Measurements from ENCODE around the gene OPA3. TPM values are rescaled to one million over a fixed set of nuclear protein-coding genes. Genes with fewer than 3 reads are reported as not detected.

OPA3 gene
- total RNA-seq, 2 experiments from 2014 or later = 13.7 to 14.3 TPM

DNA sequence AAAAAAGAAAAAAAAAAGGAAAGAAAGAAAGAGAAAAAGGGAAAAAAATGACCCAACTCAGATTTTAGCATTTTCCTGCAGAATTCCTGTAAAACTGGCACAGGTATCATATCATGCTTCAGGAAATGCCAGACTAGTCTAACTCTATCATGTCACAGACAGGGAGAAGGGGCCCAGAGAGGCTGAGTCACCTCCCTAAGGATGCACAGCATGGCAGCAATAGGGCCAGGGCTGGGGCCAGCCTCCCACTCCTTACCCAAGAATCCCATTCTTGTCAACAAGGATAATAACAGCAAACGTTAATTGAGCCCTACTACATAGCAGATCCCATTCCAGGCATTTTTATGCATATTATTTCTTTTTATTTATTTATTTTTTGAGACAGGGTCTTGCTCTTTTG is 8.9 kb upstream of the OPA3 start:
- TF ChIP-seq, protein P1, sequence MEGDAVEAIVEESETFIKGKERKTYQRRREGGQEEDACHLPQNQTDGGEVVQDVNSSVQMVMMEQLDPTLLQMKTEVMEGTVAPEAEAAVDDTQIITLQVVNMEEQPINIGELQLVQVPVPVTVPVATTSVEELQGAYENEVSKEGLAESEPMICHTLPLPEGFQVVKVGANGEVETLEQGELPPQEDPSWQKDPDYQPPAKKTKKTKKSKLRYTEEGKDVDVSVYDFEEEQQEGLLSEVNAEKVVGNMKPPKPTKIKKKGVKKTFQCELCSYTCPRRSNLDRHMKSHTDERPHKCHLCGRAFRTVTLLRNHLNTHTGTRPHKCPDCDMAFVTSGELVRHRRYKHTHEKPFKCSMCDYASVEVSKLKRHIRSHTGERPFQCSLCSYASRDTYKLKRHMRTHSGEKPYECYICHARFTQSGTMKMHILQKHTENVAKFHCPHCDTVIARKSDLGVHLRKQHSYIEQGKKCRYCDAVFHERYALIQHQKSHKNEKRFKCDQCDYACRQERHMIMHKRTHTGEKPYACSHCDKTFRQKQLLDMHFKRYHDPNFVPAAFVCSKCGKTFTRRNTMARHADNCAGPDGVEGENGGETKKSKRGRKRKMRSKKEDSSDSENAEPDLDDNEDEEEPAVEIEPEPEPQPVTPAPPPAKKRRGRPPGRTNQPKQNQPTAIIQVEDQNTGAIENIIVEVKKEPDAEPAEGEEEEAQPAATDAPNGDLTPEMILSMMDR (IDR thresholded peaks at IDR 0.05) = no peak
- H3K9me3 Mint-ChIP-seq = no peaks in the 10 kb centered on the region
- no peak overlapping the region for H3K4me3 Mint-ChIP-seq
- H3K4me1 Mint-ChIP-seq (ENCODE audit: low read depth) = peaks cover 17% of the 10 kb centered on the region
- H3K27me3 Mint-ChIP-seq = peaks cover 57% of the 10 kb centered on the region
- no peak overlapping the region for H3K27ac Mint-ChIP-seq
- CTCF ChIA-PET = interaction anchor here (1.0 kb wide), 3 partner anchors 13 to 99 kb away, joined by 3 to 5 read pairs (median 3); partner anchors contain the start of gene QPCTL
- no peak for DNase-seq
- POLR2A ChIA-PET = no interaction called here
- no peak for ATAC-seq
- H3K36me3 Mint-ChIP-seq (ENCODE audit: low read depth) = no peaks in the 10 kb centered on the region
- intact Hi-C loops (cut with micrococcal nuclease) = no loop called here

DNA sequence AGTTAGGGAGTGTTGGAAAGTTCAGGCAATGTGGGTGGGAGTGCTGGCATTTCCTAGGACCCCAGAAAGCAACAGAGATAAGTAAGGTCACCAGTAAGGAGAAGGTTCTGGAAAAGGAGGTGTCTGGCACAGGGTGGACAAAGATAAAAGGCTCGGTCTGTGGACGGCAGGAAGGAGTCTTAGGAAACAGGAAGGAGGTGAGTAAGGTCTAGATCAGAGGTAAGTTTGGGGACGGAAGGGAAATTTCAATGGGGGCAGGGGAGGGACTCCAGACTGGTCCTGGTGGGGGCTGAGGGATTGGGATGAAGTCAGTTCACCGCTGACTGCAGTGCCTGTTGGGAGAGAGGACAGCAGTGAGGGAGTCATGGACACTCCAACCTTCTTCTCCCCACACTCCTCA is 7.8 kb upstream of the OPA3 start:
- no peaks in the 10 kb centered on the region for H3K9me3 Mint-ChIP-seq
- peaks cover 46% of the 10 kb centered on the region for H3K27me3 Mint-ChIP-seq
- H3K4me3 Mint-ChIP-seq = no peak overlapping the region
- peaks cover 11% of the 10 kb centered on the region for H3K4me1 Mint-ChIP-seq (ENCODE audit: low read depth)
- no peak for ATAC-seq
- ChIA-PET CTCF (interaction anchor here (1.0 kb wide), 1 partner anchor 14 kb away, joined by 3 read pairs; no protein-coding TSS in a partner anchor), POLR2A (no interaction called here)
- no peak for DNase-seq
- H3K36me3 Mint-ChIP-seq (ENCODE audit: low read depth) = no peaks in the 10 kb centered on the region
- intact Hi-C loops (cut with micrococcal nuclease) = no loop called here
- no peak overlapping the region for H3K27ac Mint-ChIP-seq
- TF ChIP-seq, protein P1 (IDR thresholded peaks at IDR 0.05) = no peak

DNA sequence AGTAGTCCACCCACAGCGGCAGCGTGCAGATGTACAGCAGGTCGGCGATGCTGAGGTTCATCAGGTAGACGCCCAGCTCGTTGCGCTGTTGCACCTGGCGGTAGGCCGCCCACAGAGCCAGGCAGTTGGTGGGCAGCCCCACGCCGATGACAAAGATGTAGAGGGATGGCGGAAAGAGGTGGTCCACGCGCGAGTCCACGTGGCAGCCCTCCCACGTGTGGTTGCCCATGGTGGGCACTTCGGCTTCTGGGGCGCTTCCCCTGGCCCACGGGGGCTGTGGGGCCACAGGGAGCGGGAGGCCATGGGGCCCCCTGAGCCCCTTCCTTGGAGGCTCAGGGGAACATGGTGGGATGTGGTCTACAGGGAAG is 7.0 kb upstream of the OPA3 start:
- DNase-seq (no peak), ATAC-seq (no peak)
- no peak overlapping the region for H3K4me3 Mint-ChIP-seq
- peaks cover 39% of the 10 kb centered on the region for H3K27me3 Mint-ChIP-seq
- H3K27ac Mint-ChIP-seq = no peak overlapping the region
- intact Hi-C loops (cut with micrococcal nuclease) = no loop called here
- H3K36me3 Mint-ChIP-seq (ENCODE audit: low read depth) = no peaks in the 10 kb centered on the region
- TF ChIP-seq, protein P1 (IDR thresholded peaks at IDR 0.05) = no peak
- H3K4me1 Mint-ChIP-seq (ENCODE audit: low read depth) = peaks cover 11% of the 10 kb centered on the region
- POLR2A ChIA-PET = interaction anchor here (1.1 kb wide), 1 partner anchor 12 kb away, joined by 4 read pairs; no protein-coding TSS in a partner anchor
- no peaks in the 10 kb centered on the region for H3K9me3 Mint-ChIP-seq
- CTCF ChIA-PET = interaction anchor here (1.3 to 1.4 kb wide), 2 partner anchors 50 to 102 kb away, joined by 4 to 5 read pairs; no protein-coding TSS in a partner anchor

DNA sequence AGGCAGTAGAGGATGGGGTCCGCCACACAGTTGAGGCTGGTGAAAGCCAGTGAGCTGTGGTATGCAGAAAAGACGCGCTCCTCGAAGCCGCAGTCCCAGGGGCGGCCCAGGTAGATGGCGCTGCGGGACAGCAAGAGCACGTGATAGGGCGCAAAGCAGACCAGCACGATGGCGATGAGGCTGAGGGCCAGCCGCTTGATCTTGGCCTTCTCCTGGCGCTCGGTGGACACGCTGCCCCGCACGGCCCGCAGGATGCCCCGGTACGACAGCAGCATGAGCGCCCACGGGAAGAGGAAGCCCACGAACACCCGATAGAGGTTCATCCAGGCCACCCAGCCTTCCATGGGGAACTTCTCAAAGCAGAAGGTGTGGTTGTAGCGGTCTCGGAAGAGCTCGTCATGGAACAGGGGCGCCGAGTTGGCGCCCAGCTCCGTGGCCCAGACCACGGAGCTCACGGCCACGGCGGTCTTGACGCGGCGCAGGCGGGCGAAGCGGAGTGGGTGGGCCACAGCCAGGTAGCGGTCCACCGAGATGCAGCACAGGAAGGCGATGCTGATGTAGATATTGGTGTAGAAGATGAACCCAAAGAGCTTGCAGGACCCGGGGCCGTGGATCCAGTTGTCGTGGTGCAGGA is 6.5 kb upstream of the OPA3 start:
- Mint-ChIP-seq H3K27me3 (peaks cover 36% of the 10 kb centered on the region), H3K36me3 (ENCODE audit: low read depth) (no peaks in the 10 kb centered on the region), H3K27ac (no peak overlapping the region), H3K4me1 (ENCODE audit: low read depth) (peaks cover 11% of the 10 kb centered on the region), H3K9me3 (no peaks in the 10 kb centered on the region), H3K4me3 (no peak overlapping the region)
- CTCF ChIA-PET = interaction anchor here (0.8 to 1.4 kb wide), 5 partner anchors 14 to 126 kb away, joined by 3 to 5 read pairs (median 3); no protein-coding TSS in a partner anchor
- TF ChIP-seq, protein P1 (IDR thresholded peaks at IDR 0.05) = peak; percentile 52
- ATAC-seq (peak; percentile 89), DNase-seq (peak; percentile 70)
- intact Hi-C loops (cut with micrococcal nuclease) = no loop called here
- POLR2A ChIA-PET = interaction anchor here (1.1 kb wide), 1 partner anchor 13 kb away, joined by 4 read pairs; no protein-coding TSS in a partner anchor

DNA sequence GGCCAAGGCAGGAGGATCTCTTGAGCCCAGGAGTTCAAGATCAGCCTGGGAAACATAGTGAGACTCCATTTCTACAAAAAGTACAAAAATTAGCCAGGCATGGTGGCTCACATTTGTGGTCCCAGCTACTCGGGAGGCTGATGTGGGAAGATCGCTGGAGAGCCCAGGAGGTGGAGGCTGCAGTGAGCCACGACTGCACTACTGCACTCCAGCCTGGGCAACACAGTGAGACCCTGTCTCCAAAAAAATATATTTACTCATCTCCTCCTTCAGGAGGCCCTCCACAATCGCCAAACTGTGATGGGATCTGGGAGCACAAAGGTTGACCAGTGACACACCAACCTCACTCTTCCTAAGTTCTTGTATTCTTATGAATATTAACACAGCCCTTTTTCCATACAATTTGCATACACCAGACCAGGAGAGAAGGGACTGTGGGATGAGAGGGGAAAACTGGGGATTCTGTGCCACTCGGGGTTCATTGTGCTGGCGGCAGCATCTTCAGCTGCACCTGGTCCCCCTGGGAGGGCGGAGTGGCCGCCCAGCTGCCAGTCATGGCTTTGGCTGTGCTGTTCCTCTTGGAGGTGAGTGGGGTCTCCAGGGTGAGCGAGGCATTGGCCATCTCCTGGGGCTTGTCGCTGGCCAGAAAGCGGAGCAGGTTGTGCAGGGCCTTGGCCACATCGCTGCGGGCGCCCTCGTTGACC is 5.8 kb upstream of the OPA3 start:
- Mint-ChIP-seq H3K27me3 (peaks cover 37% of the 10 kb centered on the region), H3K36me3 (ENCODE audit: low read depth) (no peaks in the 10 kb centered on the region), H3K9me3 (no peaks in the 10 kb centered on the region), H3K4me3 (no peak overlapping the region), H3K27ac (no peak overlapping the region), H3K4me1 (ENCODE audit: low read depth) (peaks cover 13% of the 10 kb centered on the region)
- DNase-seq = no peak
- intact Hi-C loops (cut with micrococcal nuclease) = no loop called here
- no peak for ATAC-seq
- TF ChIP-seq, protein P1 (IDR thresholded peaks at IDR 0.05) = no peak
- POLR2A ChIA-PET = interaction anchor here (1.1 kb wide), 1 partner anchor 14 kb away, joined by 4 read pairs; no protein-coding TSS in a partner anchor
- CTCF ChIA-PET = interaction anchor here (0.8 to 1.4 kb wide), 5 partner anchors 14 to 127 kb away, joined by 3 to 5 read pairs (median 3); no protein-coding TSS in a partner anchor
